Smooth muscle cell of the pulmonary artery (primary cell): Measurements from ENCODE around the gene TMEM82. TPM values are rescaled to one million over a fixed set of nuclear protein-coding genes. Genes with fewer than 3 reads are reported as not detected.

ENCODE experiments used
- total RNA-seq: library from RNA; depleted of rRNA; stranded (reverse); fragments of >200 nt; gene quantifications from 2 replicates; pipeline ENCODE4 v1.2.3, GENCODE V29; 2014

TMEM82 gene
- not detected in 2 replicates for total RNA-seq

GRCh38 chr1:15742339-15742801, at the start of gene TMEM82:
Gene TMEM82 (plus strand): TSS chr1:15742499. CDS start chr1:15742560, 61 bp downstream.

GRCh38 chr1:15736038-15736891, 6.0 kb upstream of the TMEM82 start, which contains the start of gene SLC25A34:
Gene SLC25A34 (plus strand): TSS chr1:15736258. CDS start chr1:15736486, 228 bp downstream.

GRCh38 chr1:15758343-15758931, 16.1 kb downstream of the TMEM82 start, which contains the start of gene FBLIM1:
Gene FBLIM1 (plus strand): TSS chr1:15758795. CDS start chr1:15764984, 6,189 bp downstream.

Other genes with a start within 250 kb of the TMEM82 start
- 4.0 and 5.8 TPM in 2 replicates for gene CASP9, start 218.3 kb upstream of the TMEM82 start, total RNA-seq
- 29.8 and 30.0 TPM in 2 replicates for gene DNAJC16, start 215.7 kb upstream of the TMEM82 start, total RNA-seq
- gene AGMAT, start 157.4 kb upstream of the TMEM82 start, total RNA-seq: 0.52 and 1.5 TPM in 2 replicates
- 15.4 and 19.0 TPM in 2 replicates for gene DDI2, start 125.0 kb upstream of the TMEM82 start, total RNA-seq
- gene PLEKHM2, start 58.2 kb upstream of the TMEM82 start, total RNA-seq: 86.9 and 122 TPM in 2 replicates
- 0.73 and 1.3 TPM in 2 replicates for gene SLC25A34, start 6.2 kb upstream of the TMEM82 start, total RNA-seq
- 121 and 208 TPM in 2 replicates for gene FBLIM1, start 16.3 kb downstream of the TMEM82 start, total RNA-seq
- gene UQCRHL, start 65.2 kb downstream of the TMEM82 start, total RNA-seq: 1.4 and 1.5 TPM in 2 replicates
- 28.5 and 30.1 TPM in 2 replicates for gene SPEN, start 105.2 kb downstream of the TMEM82 start, total RNA-seq
- gene ZBTB17, start 233.6 kb downstream of the TMEM82 start, total RNA-seq: 26.9 and 34.9 TPM in 2 replicates